RWPE2 (cell line): ENCODE results near the gene SLC5A10.

Experiments used
- ATAC-seq: fragments of 200-7000 bp; cut with Tn5 transposase; 3 replicates; pipeline ENCODE4 v1.9.1; 2021; ENCODE audit warnings: low read depth
- DNase-seq: peaks from one replicate; pipeline ENCODE4 v3.0.0-alpha.2; 2020; ENCODE audit warnings: low spot score
- H3K27ac ChIP-seq: fragments of 450-650 bp; 2 replicates; pipeline ENCODE4 v1.5.1; 2017; ENCODE audit warnings: mild to moderate bottlenecking; ENCODE audit not compliant: poor library complexity, severe bottlenecking
- H3K27me3 ChIP-seq: fragments of 250-450 bp; sonication (Bioruptor Pico); 2 replicates; pipeline ENCODE4 v1.5.1; 2021; ENCODE audit warnings: mild to moderate bottlenecking, moderate library complexity; ENCODE audit not compliant: insufficient read depth, poor library complexity, severe bottlenecking
- H3K36me3 ChIP-seq: fragments of 250-450 bp; sonication (Bioruptor Pico); 2 replicates; pipeline ENCODE4 v1.5.1; 2020; ENCODE audit warnings: low read depth, mild to moderate bottlenecking, moderate library complexity
- H3K4me1 ChIP-seq: fragments of 250-450 bp; sonication (Bioruptor Pico); 2 replicates; pipeline ENCODE4 v1.5.1; 2021; ENCODE audit warnings: mild to moderate bottlenecking, moderate library complexity; ENCODE audit not compliant: insufficient read depth, poor library complexity, severe bottlenecking
- H3K4me3 ChIP-seq: fragments of 250-450 bp; sonication (Bioruptor Pico); 2 replicates; pipeline ENCODE4 v1.5.1; 2021; ENCODE audit warnings: mild to moderate bottlenecking, moderate library complexity; ENCODE audit not compliant: severe bottlenecking
- H3K9me3 ChIP-seq: fragments of 250-450 bp; sonication (Bioruptor Pico); 2 replicates; pipeline ENCODE4 v1.5.1; 2021; ENCODE audit warnings: mild to moderate bottlenecking, moderate library complexity; ENCODE audit not compliant: severe bottlenecking
- CTCF ChIP-seq: fragments of 450-650 bp; IDR thresholded peaks from one replicate; pipeline ENCODE4 v1.5.1; 2017; ENCODE audit warnings: mild to moderate bottlenecking, moderate library complexity; ENCODE audit not compliant: poor library complexity, severe bottlenecking

SLC5A10 gene

DNA sequence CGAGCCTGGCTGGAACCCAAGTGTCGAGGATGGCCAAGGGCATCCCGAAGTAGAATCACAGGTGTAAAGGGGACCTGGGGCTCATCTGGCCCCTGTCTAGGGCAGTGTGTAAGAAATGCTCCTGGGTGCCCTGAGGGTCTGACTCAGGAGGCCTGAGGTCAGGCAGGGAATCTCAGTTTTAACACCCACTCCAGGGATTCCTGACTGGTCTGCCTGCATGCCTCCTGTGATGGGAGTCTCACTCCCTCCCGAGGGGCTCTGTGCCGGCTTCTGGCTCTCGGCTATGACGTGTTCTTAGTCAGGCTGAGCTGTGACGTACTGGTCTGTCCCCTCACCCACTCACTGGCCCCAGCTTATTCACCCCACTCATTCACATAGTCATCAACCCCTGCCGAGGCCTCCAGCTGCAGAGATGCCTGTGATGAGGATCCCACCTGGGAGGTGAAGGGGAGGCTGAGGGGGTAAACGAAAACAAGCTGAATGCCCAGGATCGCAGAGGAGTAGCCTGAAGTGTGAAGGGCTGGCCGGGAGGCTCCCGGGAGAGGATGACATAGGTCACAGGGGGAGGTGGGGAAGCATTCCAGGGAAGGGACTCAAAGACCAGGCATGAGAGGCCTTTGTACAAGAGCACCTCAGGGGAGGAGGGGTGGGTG is 28.8 kb downstream of the SLC5A10 start:
- ATAC-seq = no peak
- TF ChIP-seq CTCF = no peak
- Histone ChIP-seq H3K27me3 (no peaks in the 10 kb centered on the region), H3K36me3 (peaks cover 58% of the 10 kb centered on the region), H3K4me3 (no peak overlapping the region), H3K9me3 (no peaks in the 10 kb centered on the region), H3K27ac (no peak overlapping the region), H3K4me1 (no peaks in the 10 kb centered on the region)
- DNase-seq = no peak

GRCh38 chr17:18981335-18981641 is 29.3 kb downstream of the SLC5A10 start:
- no peak overlapping the region for H3K27ac ChIP-seq
- no peak for ATAC-seq
- H3K36me3 ChIP-seq = peaks cover 60% of the 10 kb centered on the region
- no peak for DNase-seq
- H3K4me1 ChIP-seq = no peaks in the 10 kb centered on the region
- no peaks in the 10 kb centered on the region for H3K9me3 ChIP-seq
- no peak overlapping the region for H3K4me3 ChIP-seq
- H3K27me3 ChIP-seq = no peaks in the 10 kb centered on the region
- no peak for TF ChIP-seq CTCF

DNA sequence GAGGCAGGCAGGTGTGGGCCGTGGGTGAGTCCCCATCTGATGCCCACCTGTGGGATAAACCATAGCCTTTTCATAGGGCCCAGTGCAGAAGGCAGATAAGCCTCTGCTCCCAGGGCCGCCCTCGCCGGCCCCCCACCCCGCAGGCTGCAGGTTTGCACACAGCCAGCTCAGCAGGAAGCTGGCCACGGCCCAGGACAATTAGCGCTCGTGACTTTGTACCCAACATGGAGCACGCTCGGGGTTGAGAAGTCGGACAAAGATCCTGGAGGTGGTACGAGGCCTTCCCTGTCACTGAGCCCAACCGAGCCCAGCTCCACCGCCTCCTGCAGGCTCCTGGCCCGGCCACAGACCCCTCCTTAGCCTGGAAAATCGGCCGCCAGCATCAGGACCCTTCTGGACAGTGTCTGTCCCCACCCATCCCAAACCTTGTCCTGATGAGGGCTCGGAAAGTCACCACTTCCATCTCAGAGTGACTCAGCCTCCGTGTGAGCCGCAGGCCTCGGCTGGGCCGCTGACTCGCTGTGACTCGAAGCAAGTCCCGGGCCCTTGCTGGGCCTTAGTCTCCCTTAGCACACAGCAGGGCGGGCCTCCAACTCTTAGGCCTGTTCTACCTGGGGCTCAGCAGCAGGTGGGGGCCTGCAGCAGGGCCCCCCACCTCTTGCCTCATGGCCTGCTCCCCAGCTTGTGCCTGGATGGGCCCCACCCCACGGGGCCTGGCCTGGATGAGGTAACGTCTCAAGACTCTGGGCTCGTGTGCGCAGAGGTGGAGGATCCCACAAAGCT is 29.9 kb downstream of the SLC5A10 start:
- no peaks in the 10 kb centered on the region for H3K27me3 ChIP-seq
- no peak for TF ChIP-seq CTCF
- peaks cover 61% of the 10 kb centered on the region for H3K36me3 ChIP-seq
- DNase-seq (no peak), ATAC-seq (peak; percentile 70)
- H3K9me3 ChIP-seq = no peaks in the 10 kb centered on the region
- peak overlapping the region; percentile 12 for H3K27ac ChIP-seq
- no peaks in the 10 kb centered on the region for H3K4me1 ChIP-seq
- H3K4me3 ChIP-seq = no peak overlapping the region

DNA sequence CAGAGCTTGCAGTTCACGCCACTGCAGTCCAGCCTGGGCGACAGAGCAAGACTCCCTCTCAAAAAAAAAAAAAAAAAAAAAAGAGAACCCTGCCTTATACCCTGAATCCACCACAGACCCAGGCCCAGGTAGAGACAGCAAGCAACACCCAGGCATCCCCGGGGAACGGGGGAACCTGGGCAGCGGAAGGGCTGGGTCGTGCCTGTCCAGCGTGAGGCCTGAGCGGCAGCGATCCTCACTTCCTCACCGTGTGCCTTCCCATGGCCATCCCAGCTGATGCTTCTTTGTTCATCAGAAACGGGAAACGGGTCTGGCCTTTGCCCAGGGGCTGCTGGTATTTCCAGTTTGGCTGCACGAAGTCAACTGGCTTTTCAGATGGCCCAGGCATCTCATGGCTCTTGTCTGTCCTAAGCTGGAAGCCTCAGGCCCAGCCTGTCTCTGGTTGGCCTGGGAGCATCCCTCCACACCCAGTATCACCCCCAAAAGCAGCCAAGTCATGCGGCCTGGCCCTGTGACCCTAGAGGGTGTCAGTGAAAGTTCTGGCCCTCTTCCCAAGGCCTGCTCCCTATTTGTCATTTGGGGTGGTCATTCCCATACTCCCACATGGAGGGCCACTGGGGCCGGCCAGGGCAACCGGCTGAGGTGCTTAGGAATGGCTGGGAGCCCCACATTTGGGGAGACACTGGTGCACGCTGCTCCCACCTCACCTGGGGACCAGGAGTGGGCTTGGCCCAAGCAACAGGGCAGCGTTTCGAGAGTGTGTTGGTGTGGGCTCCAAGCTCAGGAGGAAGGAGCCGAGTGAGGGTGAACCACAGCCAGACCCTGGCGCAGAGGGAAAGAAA is 32.5 kb downstream of the SLC5A10 start:
- Histone ChIP-seq H3K27ac (no peak overlapping the region), H3K4me1 (no peaks in the 10 kb centered on the region), H3K4me3 (no peak overlapping the region), H3K27me3 (no peaks in the 10 kb centered on the region), H3K9me3 (no peaks in the 10 kb centered on the region), H3K36me3 (peaks cover 57% of the 10 kb centered on the region)
- no peak for ATAC-seq
- DNase-seq = no peak
- no peak for TF ChIP-seq CTCF
